Middle frontal gyrus (tissue), 1 donor: Measurements from ENCODE around the gene TET1.
"Not testable (repeated sequence)": the region's sequence is repeated elsewhere in the genome, so short reads cannot be mapped to it uniquely, and the experiment has no call there.

Source experiments
- DNase-seq: peaks from one replicate; pipeline ENCODE4 v3.0.0-alpha.2; 2015; ENCODE audit warnings: low spot score; ENCODE audit errors: extremely low spot score

TET1 gene

GRCh38 chr10:68606918-68607317 is 46.8 kb downstream of the TET1 start:
- DNase-seq: no peak

- not testable (repeated sequence) for DNase-seq
These were observed 49.9 kb downstream of the TET1 start for GRCh38 chr10:68610023-68610422.

- DNase-seq: no peak
These were observed 51.1 kb downstream of the TET1 start for GRCh38 chr10:68611227-68611626.

- not testable (repeated sequence) for DNase-seq
These were observed 53.8 kb downstream of the TET1 start for GRCh38 chr10:68613974-68614373.

GRCh38 chr10:68617691-68618090 is 57.6 kb downstream of the TET1 start:
- not testable (repeated sequence) for DNase-seq

- no peak for DNase-seq
These were observed 58.1 kb downstream of the TET1 start for GRCh38 chr10:68618234-68618633.

GRCh38 chr10:68619595-68619994 is 59.5 kb downstream of the TET1 start:
- DNase-seq: no peak

GRCh38 chr10:68625316-68625921 is 65.3 kb downstream of the TET1 start:
- DNase-seq: no peak

GRCh38 chr10:68628576-68629127 is 68.5 kb downstream of the TET1 start:
- DNase-seq: no peak

GRCh38 chr10:68632271-68632560 is 72.1 kb downstream of the TET1 start:
- DNase-seq: not testable (repeated sequence)

- DNase-seq: no peak
These were observed 73.1 kb downstream of the TET1 start for GRCh38 chr10:68633281-68633680.

- no peak for DNase-seq
These were observed 73.8 kb downstream of the TET1 start for GRCh38 chr10:68633816-68634466.

GRCh38 chr10:68636335-68636734 is 76.2 kb downstream of the TET1 start:
- no peak for DNase-seq

GRCh38 chr10:68643550-68643949 is 83.4 kb downstream of the TET1 start:
- DNase-seq: not testable (repeated sequence)

- no peak for DNase-seq
These were observed 87.7 kb downstream of the TET1 start for GRCh38 chr10:68647672-68648341.

GRCh38 chr10:68655620-68656126 is 95.5 kb downstream of the TET1 start:
- DNase-seq: no peak

- DNase-seq: no peak
These were observed 105.7 kb downstream of the TET1 start for GRCh38 chr10:68665841-68666240.

- DNase-seq: no peak
These were observed 106.2 kb downstream of the TET1 start for GRCh38 chr10:68666280-68666760.

GRCh38 chr10:68668231-68668630 is 108.1 kb downstream of the TET1 start:
- DNase-seq: no peak

- no peak for DNase-seq
These were observed 108.8 kb downstream of the TET1 start for GRCh38 chr10:68668972-68669371.

- DNase-seq: no peak
These were observed 124.3 kb downstream of the TET1 start for GRCh38 chr10:68684413-68684812.

GRCh38 chr10:68696018-68696417 is 135.9 kb downstream of the TET1 start:
- no peak for DNase-seq
